BLaER1 treated with 17β-estradiol and CSF1 and Interleukin-3, amounts not matched to agents 10 nM and 100 nM (cell line): ENCODE data around the gene EFTUD2.
"Not testable (repeated sequence)": the region's sequence is repeated elsewhere in the genome, so short reads cannot be mapped to it uniquely, and the experiment has no call there.

Source experiments
- H3K27ac ChIP-seq, 11 experiments: shearing (Covaris generic); formaldehyde crosslinking; 2 replicates each; pipeline ENCODE4 v1.8.1; 2022
- H3K27me3 ChIP-seq, 11 experiments: shearing (Covaris generic); formaldehyde crosslinking; 2 replicates each; pipeline ENCODE4 v1.8.1; 2022
- H3K36me3 ChIP-seq, 11 experiments: shearing (Covaris generic); formaldehyde crosslinking; 2 replicates each; pipeline ENCODE4 v1.8.1; 2022
- H3K4me1 ChIP-seq, 10 experiments: shearing (Covaris generic); formaldehyde crosslinking; 2 replicates each; pipeline ENCODE4 v1.8.1; 2022
- H3K4me2 ChIP-seq, 11 experiments: shearing (Covaris generic); formaldehyde crosslinking; 2 replicates each; pipeline ENCODE4 v1.8.1; 2022
- H3K4me3 ChIP-seq, 10 experiments: shearing (Covaris generic); formaldehyde crosslinking; 2 replicates each; pipeline ENCODE4 v1.8.1; 2022
- H3K9ac ChIP-seq, 11 experiments: shearing (Covaris generic); formaldehyde crosslinking; 2 replicates each; pipeline ENCODE4 v1.8.1; 2022
- H3K9me3 ChIP-seq, 11 experiments: shearing (Covaris generic); formaldehyde crosslinking; replicated peaks in 1 of 11; 2 replicates each; pipeline ENCODE4 v1.8.1; 2022
- H4K20me1 ChIP-seq, 11 experiments: shearing (Covaris generic); formaldehyde crosslinking; 2 replicates each; pipeline ENCODE4 v1.8.1; 2022
- Cebpa-rat ChIP-seq, 11 experiments: shearing (Covaris generic); IDR thresholded peaks; 2 replicates each; pipeline ENCODE4 v1.8.1; 2022

EFTUD2 gene

DNA sequence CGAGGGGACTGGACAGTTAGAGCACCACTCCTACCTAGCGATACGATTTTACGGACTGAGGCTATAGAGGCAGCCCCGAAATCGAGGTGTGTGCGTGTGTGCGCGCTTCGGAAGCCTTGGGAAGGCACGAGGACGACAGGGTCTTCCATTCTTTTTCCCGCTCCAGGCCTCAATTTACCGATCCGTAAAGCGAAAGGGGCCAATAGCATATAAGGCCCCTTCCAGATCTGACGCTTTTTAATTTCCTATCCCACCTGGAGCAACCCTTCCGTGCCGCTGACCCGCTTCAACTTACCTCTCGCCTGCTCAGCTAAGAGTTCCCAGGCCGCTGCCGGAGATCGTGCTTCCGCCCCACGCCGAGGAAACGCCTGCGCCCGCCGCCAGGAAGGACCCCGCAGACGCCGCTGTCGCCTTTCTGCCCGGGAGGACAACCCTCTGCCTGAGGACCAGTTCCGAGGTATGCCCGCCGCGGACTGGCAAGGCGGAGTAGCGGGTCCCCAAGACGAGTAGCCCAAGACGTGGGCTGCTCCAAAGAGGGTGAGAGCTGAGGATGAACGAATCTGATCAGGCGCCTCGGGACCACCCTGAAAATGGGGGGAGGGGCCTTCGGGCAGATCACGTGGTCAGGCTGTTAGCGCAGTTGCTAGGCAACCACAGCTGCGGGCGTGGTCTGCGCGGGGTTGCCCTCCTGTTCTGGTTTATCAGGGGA, at the start of gene EFTUD2:
Gene EFTUD2, minus strand, starts transcription at position 372 of the 709 bp plus-strand sequence. CDS start 4,924 bp downstream, outside the sequence.
- Histone ChIP-seq H3K4me2 (peak within 1 kb of the TSS; percentile 80 to 99 (median 97)), H3K27me3 (peaks cover 0 to 40% (median 31%) of the 10 kb centered on the region in 11 experiments; a peak in 17 of 22 replicates), H3K9me3 (no peaks in the 10 kb centered on the region), H4K20me1 (peaks cover 33 to 45% (median 42%) of the 10 kb centered on the region in 11 experiments; a peak in 20 of 22 replicates), H3K27ac (peak within 1 kb of the TSS; percentile 94 to 99 (median 98)), H3K4me1 (peaks cover 21 to 39% (median 25%) of the 10 kb centered on the region in 10 experiments), H3K9ac (peak within 1 kb of the TSS; percentile 89 to 98 (median 95)), H3K36me3 (peaks cover 18 to 39% (median 32%) of the 10 kb centered on the region in 11 experiments), H3K4me3 (peak within 1 kb of the TSS; percentile 67 to 97 (median 85))
- TF ChIP-seq Cebpa-rat (IDR thresholded peaks at IDR 0.05): no peak

DNA sequence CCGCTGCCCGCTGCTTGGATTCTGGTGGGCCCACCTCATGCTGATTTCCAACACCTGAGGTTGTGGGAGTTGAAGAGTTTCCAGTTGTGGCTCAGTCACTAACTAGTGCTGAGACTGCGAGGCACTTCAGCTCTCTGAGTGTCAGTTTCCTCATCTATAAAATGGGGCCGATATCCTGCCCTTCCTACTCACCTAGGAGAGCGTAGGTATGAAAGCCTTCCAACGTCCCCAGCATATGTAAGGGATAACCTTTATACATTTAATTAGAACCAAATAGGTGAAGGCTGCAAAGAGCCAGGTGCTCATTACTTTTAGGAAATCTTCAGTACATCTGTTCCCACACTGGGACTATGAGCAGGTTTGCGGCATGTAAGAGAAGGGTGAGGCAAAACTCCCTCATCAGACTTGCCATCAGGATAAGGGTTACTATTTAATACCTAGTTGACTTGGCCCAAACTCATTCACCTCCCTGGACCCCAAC, 49.1 kb upstream of the EFTUD2 start:
- peak overlapping the region; percentile 71 to 98 (median 89) for H3K4me2 ChIP-seq
- H3K4me1 ChIP-seq: peaks cover 14 to 42% (median 26%) of the 10 kb centered on the region in 10 experiments
- H3K27ac ChIP-seq: peak overlapping the region; percentile 18 to 95 (median 91); a peak in 20 of 22 replicates
- H3K36me3 ChIP-seq: peaks cover 0 to 26% (median 24%) of the 10 kb centered on the region in 11 experiments; a peak in 13 of 22 replicates
- no peak for TF ChIP-seq Cebpa-rat (IDR thresholded peaks at IDR 0.05)
- H3K9me3 ChIP-seq: peaks cover 0 to 4% (median 0%) of the 10 kb centered on the region in 11 experiments; a peak in 1 of 22 replicates
- peak overlapping the region; percentile 68 to 94 (median 84); a peak in 19 of 20 replicates for H3K4me3 ChIP-seq
- peak overlapping the region in 8 of 11 experiments; percentile 80 to 94 (median 92); a peak in 16 of 22 replicates for H3K9ac ChIP-seq
- peaks cover 0 to 6% (median 4%) of the 10 kb centered on the region in 11 experiments; a peak in 6 of 22 replicates for H4K20me1 ChIP-seq
- H3K27me3 ChIP-seq: no peaks in the 10 kb centered on the region

DNA sequence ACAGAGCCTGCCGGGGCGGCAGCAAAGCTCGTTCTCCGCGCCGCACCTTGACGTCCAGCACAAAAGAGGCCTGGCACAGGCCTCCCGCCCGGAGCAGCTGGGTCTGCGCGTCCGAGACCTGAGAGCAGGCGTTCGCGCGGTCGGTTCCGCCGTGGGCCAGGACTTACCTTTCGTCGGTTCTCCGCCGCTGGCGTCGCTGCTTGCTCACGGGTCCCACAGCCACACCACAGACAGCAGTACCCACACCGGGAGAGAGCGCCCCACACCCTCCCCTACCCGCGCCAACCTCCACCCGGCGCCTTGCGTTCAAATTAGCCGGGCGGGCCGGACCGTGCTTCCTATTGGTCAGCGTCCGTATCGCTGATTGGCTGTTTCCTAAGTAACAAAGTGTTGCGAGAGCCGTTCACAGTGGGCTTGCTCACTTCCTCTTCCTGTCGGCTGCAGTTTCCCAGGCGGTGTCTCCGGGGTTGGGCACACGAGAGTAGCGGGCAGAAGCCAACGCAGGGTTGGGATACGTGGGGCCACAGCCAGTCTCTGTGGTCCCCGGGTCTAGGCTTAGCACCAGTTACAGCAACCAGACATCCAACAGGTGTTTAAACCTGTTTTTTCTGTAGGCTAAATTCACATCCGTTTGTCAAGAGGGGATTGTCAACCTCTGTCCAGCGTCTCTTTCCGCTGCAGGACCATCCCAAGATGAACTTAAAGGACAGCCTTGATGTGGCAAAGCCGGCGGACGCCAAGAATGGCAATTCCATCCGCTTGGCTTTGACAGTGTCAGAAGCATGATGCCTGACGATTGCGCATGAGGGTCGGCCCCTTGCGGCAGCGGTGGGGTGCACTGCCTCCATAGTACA, 48.4 kb upstream of the EFTUD2 start, which contains the start of gene KIF18B:
Gene KIF18B, minus strand, starts transcription at position 313 of the 854 bp plus-strand sequence. CDS start 11,429 bp downstream, outside the sequence.
- H3K36me3 ChIP-seq: peaks cover 0 to 32% (median 30%) of the 10 kb centered on the region in 11 experiments; a peak in 14 of 22 replicates
- H3K9me3 ChIP-seq: peaks cover 0 to 4% (median 0%) of the 10 kb centered on the region in 11 experiments; a peak in 1 of 22 replicates
- TF ChIP-seq Cebpa-rat (IDR thresholded peaks at IDR 0.05): peak in 2 of 11 experiments; percentile 26 to 32; a peak in 2 of 22 replicates
- H3K4me3 ChIP-seq: peak within 1 kb of the TSS; percentile 68 to 94 (median 84)
- H3K4me2 ChIP-seq: peak within 1 kb of the TSS; percentile 71 to 98 (median 89)
- peak within 1 kb of the TSS; percentile 56 to 96 (median 91) for H3K9ac ChIP-seq
- peaks cover 0 to 12% (median 7%) of the 10 kb centered on the region in 11 experiments; a peak in 12 of 22 replicates for H4K20me1 ChIP-seq
- H3K27me3 ChIP-seq: no peaks in the 10 kb centered on the region
- peaks cover 14 to 42% (median 29%) of the 10 kb centered on the region in 10 experiments for H3K4me1 ChIP-seq
- peak within 1 kb of the TSS; percentile 18 to 95 (median 91); a peak in 21 of 22 replicates for H3K27ac ChIP-seq

DNA sequence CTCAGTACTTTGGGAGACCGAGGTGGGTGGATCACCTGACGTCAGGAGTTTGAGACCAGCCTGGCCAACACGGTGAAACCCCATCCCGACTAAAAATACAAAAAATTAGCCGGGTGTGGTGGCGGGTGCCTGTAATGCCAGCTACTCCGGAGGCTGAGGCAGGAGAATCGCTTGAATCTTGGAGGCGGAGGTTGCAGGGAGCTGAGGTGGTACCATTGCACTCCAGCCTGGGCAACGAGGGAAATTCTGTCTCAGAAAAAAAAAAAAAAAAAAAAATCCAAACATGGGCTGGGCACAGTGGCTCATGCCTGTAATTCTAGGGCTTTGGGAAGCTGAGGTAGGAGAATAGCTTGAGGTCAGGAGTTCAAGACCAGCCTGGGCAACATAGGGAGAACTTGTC, 46.4 kb upstream of the EFTUD2 start:
- H3K4me2 ChIP-seq: peak overlapping the region in 9 of 11 experiments; percentile 70 to 98 (median 86); a peak in 18 of 22 replicates
- not testable (repeated sequence) for H3K9me3 ChIP-seq, H3K27me3 ChIP-seq, H3K27ac ChIP-seq
- H3K36me3 ChIP-seq: peaks cover 0 to 52% (median 47%) of the 10 kb centered on the region in 11 experiments; a peak in 15 of 22 replicates
- peaks cover 0 to 30% (median 24%) of the 10 kb centered on the region in 11 experiments; a peak in 18 of 22 replicates for H4K20me1 ChIP-seq
- H3K4me1 ChIP-seq: peaks cover 14 to 52% (median 42%) of the 10 kb centered on the region in 10 experiments
- peak overlapping the region in 8 of 10 experiments; percentile 68 to 94 (median 85); a peak in 11 of 20 replicates for H3K4me3 ChIP-seq
- peak overlapping the region in 2 of 11 experiments; percentile 15 to 29; a peak in 3 of 22 replicates for H3K9ac ChIP-seq

DNA sequence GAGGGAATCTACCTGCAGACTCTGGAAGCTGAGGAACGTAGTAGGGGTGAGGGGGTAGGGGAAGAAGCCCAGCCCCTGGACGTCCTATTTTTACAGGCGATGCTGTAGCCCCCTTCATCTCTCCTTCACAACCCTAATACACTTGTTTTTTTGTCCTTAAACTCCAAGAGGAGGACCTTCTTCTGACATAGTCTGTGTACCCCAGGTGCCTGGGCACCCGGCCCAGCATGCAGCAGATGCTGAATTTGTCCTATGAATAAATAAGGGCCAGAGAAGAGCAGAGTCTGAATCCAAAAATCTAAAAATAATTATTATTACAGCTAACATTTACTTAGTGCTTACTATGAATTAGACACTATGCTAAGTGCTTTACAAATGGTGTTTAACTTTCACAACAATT, 43.2 kb upstream of the EFTUD2 start:
- Histone ChIP-seq H4K20me1 (peaks cover 0 to 55% (median 35%) of the 10 kb centered on the region in 11 experiments; a peak in 18 of 22 replicates), H3K4me1 (peaks cover 11 to 44% (median 35%) of the 10 kb centered on the region in 10 experiments), H3K4me3 (no peak overlapping the region), H3K27ac (no peak overlapping the region), H3K9me3 (peaks cover 0 to 4% (median 0%) of the 10 kb centered on the region in 11 experiments; a peak in 1 of 22 replicates), H3K27me3 (no peaks in the 10 kb centered on the region), H3K4me2 (peak overlapping the region in 9 of 11 experiments; percentile 3 to 34 (median 18); a peak in 8 of 22 replicates), H3K9ac (peak overlapping the region in 2 of 11 experiments; percentile 22 to 36; a peak in 2 of 22 replicates), H3K36me3 (peaks cover 0 to 84% (median 75%) of the 10 kb centered on the region in 11 experiments; a peak in 18 of 22 replicates)
- TF ChIP-seq Cebpa-rat (IDR thresholded peaks at IDR 0.05): no peak

DNA sequence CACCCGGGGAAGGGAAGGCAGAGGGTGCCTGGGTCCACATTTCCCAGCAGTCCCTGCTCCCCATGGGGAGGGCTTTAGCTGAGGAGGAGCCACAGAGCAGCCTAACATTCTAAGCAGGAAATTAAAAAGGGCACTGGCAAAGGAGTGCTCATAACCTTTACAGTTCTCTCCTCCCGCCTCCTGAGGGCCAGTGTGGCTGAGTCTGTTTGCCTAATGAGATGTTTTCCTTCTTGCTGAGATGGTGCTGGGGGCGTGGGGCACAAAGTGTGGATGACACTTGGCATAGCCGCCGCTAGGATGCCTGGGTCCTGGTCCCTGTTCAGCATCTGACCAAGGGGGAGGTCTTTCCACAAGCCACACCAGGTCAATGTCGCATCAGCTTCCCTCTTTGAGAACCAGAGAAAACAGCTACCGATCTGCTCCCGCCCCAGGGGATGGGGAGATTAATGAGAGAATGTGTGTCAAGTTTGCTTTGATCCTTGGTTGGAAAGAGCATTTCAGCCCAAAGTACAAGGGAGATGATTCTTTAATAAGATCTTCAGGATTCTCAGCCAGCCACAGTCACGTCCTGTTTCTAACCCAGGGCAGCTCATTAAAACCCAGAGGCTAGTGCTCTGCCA, 42.6 kb upstream of the EFTUD2 start:
- Histone ChIP-seq H3K36me3 (peaks cover 0 to 90% (median 81%) of the 10 kb centered on the region in 11 experiments; a peak in 18 of 22 replicates), H3K4me2 (peak overlapping the region in 8 of 11 experiments; percentile 3 to 29 (median 14); a peak in 8 of 22 replicates), H4K20me1 (peaks cover 0 to 59% (median 35%) of the 10 kb centered on the region in 11 experiments; a peak in 18 of 22 replicates), H3K9me3 (peaks cover 0 to 4% (median 0%) of the 10 kb centered on the region in 11 experiments; a peak in 1 of 22 replicates), H3K4me3 (no peak overlapping the region), H3K4me1 (peaks cover 7 to 40% (median 35%) of the 10 kb centered on the region in 10 experiments), H3K27ac (0 out of 22 replicates have a peak overlapping the region, but pooled peaks of 1 of the 11 experiments have one; percentile 18), H3K9ac (peak overlapping the region in 4 of 11 experiments; percentile 8 to 36 (median 20); a peak in 3 of 22 replicates), H3K27me3 (no peaks in the 10 kb centered on the region)
- no peak for TF ChIP-seq Cebpa-rat (IDR thresholded peaks at IDR 0.05)

DNA sequence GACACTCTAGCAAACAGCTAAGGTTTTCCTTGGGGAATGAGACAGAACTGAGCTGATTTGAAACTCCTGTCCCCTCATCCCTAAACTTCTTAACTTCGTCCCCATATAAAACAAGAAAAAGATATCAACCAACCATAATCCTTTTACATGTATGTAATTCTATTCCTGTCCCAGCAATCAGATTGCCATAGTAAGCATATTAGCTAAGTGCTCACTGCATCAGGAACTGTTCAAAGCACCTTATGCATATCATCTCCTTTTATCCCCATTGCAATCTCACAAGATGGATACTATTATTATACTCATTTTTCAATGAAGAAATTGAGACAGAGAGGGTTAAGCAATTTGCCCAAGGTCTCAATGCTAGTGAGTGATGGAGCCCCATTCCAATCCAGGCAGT, 41.5 kb upstream of the EFTUD2 start:
- no peak overlapping the region for H3K4me2 ChIP-seq
- peaks cover 0 to 66% (median 40%) of the 10 kb centered on the region in 11 experiments; a peak in 18 of 22 replicates for H4K20me1 ChIP-seq
- no peak for TF ChIP-seq Cebpa-rat (IDR thresholded peaks at IDR 0.05)
- no peak overlapping the region for H3K27ac ChIP-seq
- peaks cover 0 to 31% (median 28%) of the 10 kb centered on the region in 10 experiments; a peak in 17 of 20 replicates for H3K4me1 ChIP-seq
- no peak overlapping the region for H3K9ac ChIP-seq
- H3K9me3 ChIP-seq: peaks cover 0 to 4% (median 0%) of the 10 kb centered on the region in 11 experiments; a peak in 1 of 22 replicates
- H3K36me3 ChIP-seq: peaks cover 0 to 98% (median 88%) of the 10 kb centered on the region in 11 experiments; a peak in 18 of 22 replicates
- no peaks in the 10 kb centered on the region for H3K27me3 ChIP-seq
- no peak overlapping the region for H3K4me3 ChIP-seq
